GM18507 (cell line): ENCODE data around the gene MAP4K4.

Source experiments
- DNase-seq: peaks from one replicate; pipeline ENCODE4 v3.0.0; 2011; ENCODE audit warnings: low read depth; ENCODE audit not compliant: insufficient read length; ENCODE audit errors: extremely low spot score
- FAIRE-seq: peaks from 2 replicates; lab custom pipeline; 2011; peaks lifted over from hg19 to GRCh38; lab: Jason Lieb, UNC

MAP4K4 gene

GRCh38 chr2:101717071-101717845 lies 19.8 kb downstream of the MAP4K4 start:
- DNase-seq, result peak; percentile 23
- peak; percentile 81 for FAIRE-seq

GRCh38 chr2:101718479-101718878 lies 21.0 kb downstream of the MAP4K4 start:
- DNase-seq, result no peak
- FAIRE-seq, result no peak

- FAIRE-seq (no peak), DNase-seq (no peak)
Measured at GRCh38 chr2:101718993-101719571, 21.6 kb downstream of the MAP4K4 start.

GRCh38 chr2:101720732-101721131 lies 23.2 kb downstream of the MAP4K4 start:
- DNase-seq (no peak), FAIRE-seq (no peak)

- DNase-seq (no peak), FAIRE-seq (no peak)
Measured at GRCh38 chr2:101722864-101723263, 25.4 kb downstream of the MAP4K4 start.

GRCh38 chr2:101723371-101724124 lies 26.0 kb downstream of the MAP4K4 start:
- no peak for FAIRE-seq
- no peak for DNase-seq

- no peak for DNase-seq
- no peak for FAIRE-seq
Measured at GRCh38 chr2:101724125-101724474, 26.6 kb downstream of the MAP4K4 start.

- DNase-seq (no peak), FAIRE-seq (no peak)
Measured at GRCh38 chr2:101725038-101725437, 27.5 kb downstream of the MAP4K4 start.

GRCh38 chr2:101725515-101726192 lies 28.1 kb downstream of the MAP4K4 start:
- no peak for FAIRE-seq
- DNase-seq, result no peak

- DNase-seq (no peak), FAIRE-seq (no peak)
Measured at GRCh38 chr2:101728865-101729264, 31.4 kb downstream of the MAP4K4 start.

- FAIRE-seq (no peak), DNase-seq (no peak)
Measured at GRCh38 chr2:101729521-101730190, 32.1 kb downstream of the MAP4K4 start.

GRCh38 chr2:101731221-101732054 lies 33.9 kb downstream of the MAP4K4 start:
- DNase-seq (no peak), FAIRE-seq (no peak)

- FAIRE-seq (no peak), DNase-seq (no peak)
Measured at GRCh38 chr2:101732199-101732598, 34.7 kb downstream of the MAP4K4 start.

- no peak for DNase-seq
- no peak for FAIRE-seq
Measured at GRCh38 chr2:101732773-101733256, 35.3 kb downstream of the MAP4K4 start.

GRCh38 chr2:101733257-101733993 lies 35.9 kb downstream of the MAP4K4 start:
- FAIRE-seq (no peak), DNase-seq (no peak)

GRCh38 chr2:101734505-101735165 lies 37.1 kb downstream of the MAP4K4 start:
- DNase-seq, result no peak
- no peak for FAIRE-seq

- FAIRE-seq, result no peak
Measured at GRCh38 chr2:101735166-101735533, 37.6 kb downstream of the MAP4K4 start.

GRCh38 chr2:101736233-101736632 lies 38.7 kb downstream of the MAP4K4 start:
- no peak for FAIRE-seq
- DNase-seq, result no peak

More at GRCh38 chr2:101735166-101735533, 37.6 kb downstream of the MAP4K4 start:
- no peak for DNase-seq
